Thoracic aorta endothelial cell (primary cell): ENCODE measurements around the gene RIPK1. TPM values are rescaled to one million over a fixed set of nuclear protein-coding genes. Genes with fewer than 3 reads are reported as not detected.

Experiments
- small RNA-seq: library from RNA; depleted of rRNA; stranded (forward); fragments of <200 nt; gene quantifications from one replicate; pipeline ENCODE3, GENCODE V24; 2012
- total RNA-seq: library from RNA; depleted of rRNA; stranded (reverse); fragments of >200 nt; gene quantifications from 2 replicates; pipeline ENCODE4 v1.2.3, GENCODE V29; 2012

Gene RIPK1
- total RNA-seq: 21.2 and 24.2 TPM in 2 replicates

DNA sequence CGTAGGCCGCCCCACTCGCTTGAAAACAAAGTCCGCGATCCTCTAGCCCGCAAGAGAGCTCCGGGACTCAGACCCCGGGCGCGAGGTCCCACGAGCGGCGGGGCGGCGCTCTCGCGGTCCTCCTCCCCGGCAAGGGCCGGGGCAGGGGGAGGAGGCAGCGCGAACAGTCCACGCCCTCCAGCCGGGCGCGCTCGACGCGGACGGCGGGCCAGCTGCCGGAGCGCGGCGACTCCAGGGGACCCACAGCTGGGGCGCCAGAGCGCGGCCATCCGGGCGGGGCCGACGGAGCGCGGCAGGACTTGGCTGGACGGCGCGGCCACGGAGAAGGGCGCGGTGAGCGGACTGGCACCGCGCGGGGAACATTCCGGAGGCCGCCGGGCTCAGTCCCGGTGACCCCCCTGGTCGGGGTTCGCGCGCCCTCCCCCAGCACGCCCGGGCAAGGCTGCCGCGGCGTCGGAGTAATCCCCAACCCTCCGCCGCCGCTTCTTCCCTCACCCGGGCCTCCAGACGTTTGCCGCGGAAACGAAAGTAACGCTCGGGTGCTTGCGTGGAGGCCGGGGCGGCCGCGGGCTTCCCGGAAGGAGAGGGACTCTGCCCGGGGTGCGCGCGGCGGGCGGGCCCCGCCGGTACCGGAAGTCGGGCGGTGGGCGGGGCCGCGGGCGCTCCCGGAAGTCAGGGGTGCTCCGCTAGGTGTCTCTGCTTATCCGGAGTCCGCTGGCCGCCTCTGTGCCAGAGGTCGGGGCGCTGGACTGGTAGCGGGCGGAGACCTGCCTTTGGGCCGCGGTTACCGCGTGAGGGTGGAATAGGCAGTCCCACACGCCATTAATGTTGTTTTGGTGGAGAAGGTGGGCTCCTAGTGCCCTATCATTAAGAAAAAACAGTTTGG, at the start of gene RIPK1:
TSS of gene RIPK1 (plus strand) at position 166 of the 886 bp plus-strand sequence. CDS start 8,330 bp downstream, outside the sequence.

DNA sequence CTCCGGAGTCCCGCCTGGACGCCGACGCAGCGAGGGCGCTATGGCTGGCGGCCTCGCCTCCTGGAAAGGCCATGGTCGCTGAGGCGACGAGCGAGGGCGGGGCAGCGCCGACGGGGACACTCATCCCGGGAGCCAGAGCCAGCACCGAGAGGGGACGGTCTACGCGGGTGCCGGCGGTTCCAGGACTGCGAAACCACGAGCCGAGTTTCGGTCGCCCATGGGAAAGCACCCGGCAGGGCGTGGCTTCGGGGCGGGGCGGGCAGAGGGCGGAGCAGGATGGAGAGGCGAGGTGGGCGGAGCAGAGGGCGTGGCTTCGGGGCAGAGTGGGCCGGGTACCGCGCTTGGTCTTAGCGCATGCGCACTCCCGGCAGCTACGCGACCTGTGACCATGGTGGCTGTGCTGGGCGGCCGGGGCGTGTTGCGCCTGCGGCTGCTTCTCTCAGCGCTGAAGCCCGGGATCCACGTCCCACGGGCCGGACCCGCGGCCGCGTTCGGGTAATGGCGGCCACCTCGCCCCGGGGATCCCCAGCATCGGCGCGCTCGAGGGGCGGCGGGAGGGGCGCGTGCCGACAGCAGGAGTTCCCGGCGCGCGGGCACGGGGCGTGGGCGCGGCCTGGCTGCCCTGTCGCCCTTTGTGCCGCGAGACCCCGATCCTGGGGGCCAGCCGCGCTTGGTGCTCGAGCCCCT, 50.2 kb downstream of the RIPK1 start, which contains the start of gene BPHL:
TSS of gene BPHL (plus strand) at position 359 of the 687 bp plus-strand sequence. CDS start at position 389, 30 bp downstream.

DNA sequence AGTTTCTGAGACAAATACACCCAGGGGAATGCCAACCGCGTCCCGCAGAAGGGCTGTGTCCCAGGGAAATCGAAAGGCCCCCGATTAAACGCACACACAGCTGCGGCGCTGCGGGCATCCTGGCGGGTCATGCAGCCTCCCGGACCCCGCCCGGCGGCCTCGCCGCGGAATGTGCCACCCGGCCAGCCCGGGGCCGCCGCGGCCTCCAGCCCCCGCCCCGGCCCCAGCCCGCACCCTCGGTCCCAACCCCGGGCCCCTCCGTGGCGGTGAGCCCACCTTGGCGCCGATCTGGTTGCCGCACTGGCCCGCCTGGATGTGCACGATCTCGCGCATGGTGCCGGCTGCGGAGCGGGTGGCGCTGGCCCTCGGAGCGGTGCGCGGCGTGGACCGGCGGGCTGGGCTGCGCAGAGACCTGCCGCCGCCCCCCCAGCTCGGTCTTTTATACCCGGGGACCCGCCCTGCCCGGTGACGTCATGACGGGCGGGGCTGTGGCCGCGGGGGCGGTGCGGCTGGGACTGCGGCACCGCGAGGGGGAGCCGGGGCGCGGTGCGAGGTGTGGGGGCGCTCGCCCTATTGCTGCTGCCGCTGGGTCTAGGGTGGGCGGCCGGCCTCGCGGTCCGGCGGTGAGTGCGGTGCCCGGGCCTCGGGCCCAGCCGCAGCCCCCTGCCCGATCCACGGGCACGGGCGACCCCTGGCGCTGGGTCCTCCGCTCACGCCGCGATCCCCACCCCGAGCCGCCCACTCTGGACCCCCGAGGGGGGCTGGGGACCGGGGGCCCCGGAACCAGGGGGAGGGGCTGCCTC, 89.0 kb downstream of the RIPK1 start, which contains the start of gene TUBB2A:
TSS of gene TUBB2A (minus strand) at position 414 of the 803 bp plus-strand sequence. CDS start at position 333, 81 bp downstream.

Small RNAs within 50 kb of the gene (small RNA-seq; reads per million reads assigned to genes)
- gene AL133351.4 (not detected), gene RNA5SP201 (not detected)

Other genes with a start within 250 kb of the RIPK1 start
- 33.6 and 69.4 TPM in 2 replicates for gene SERPINB1, start 226.6 kb upstream of the RIPK1 start, total RNA-seq
- gene SERPINB9, start 165.2 kb upstream of the RIPK1 start, total RNA-seq: 123 and 124 TPM in 2 replicates
- gene SERPINB6, start 96.9 kb upstream of the RIPK1 start, total RNA-seq: 130 and 137 TPM in 2 replicates
- gene NQO2, start 68.6 kb upstream of the RIPK1 start, total RNA-seq: 19.5 and 25.7 TPM in 2 replicates
- 12.2 and 13.9 TPM in 2 replicates for gene BPHL, start 50.2 kb downstream of the RIPK1 start, total RNA-seq
- 39.9 and 44.9 TPM in 2 replicates for gene TUBB2A, start 89.0 kb downstream of the RIPK1 start, total RNA-seq
- gene TUBB2B, start 159.2 kb downstream of the RIPK1 start, total RNA-seq: 1.7 and 2.0 TPM in 2 replicates
- 24.2 and 28.9 TPM in 2 replicates for gene PSMG4, start 190.5 kb downstream of the RIPK1 start, total RNA-seq